Measurements from ENCODE around the gene CAMTA1.

Gene CAMTA1

DNA sequence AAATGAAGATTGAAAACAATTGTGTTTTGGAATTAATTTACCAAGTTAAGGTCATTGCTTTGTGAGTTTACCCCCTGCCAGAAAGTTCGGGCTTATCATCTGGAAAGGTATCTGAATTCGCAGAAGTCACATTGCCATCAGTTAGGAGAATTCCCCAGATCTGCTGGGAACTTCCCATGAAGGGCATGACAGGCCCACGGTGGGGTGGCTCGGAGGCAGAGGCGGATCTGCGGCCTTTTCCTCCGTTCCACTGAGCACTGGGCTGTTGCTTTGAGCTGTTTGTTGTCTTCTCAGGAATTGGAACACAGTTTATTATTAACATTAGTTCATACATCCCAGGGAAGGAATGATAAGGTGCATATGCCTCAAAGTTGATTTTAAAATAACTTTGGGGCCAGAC lies 320.0 kb downstream of the CAMTA1 start:
- H3K9me3 ChIP-seq (ENCODE audit: low read length): no peaks in the 10 kb centered on the region

DNA sequence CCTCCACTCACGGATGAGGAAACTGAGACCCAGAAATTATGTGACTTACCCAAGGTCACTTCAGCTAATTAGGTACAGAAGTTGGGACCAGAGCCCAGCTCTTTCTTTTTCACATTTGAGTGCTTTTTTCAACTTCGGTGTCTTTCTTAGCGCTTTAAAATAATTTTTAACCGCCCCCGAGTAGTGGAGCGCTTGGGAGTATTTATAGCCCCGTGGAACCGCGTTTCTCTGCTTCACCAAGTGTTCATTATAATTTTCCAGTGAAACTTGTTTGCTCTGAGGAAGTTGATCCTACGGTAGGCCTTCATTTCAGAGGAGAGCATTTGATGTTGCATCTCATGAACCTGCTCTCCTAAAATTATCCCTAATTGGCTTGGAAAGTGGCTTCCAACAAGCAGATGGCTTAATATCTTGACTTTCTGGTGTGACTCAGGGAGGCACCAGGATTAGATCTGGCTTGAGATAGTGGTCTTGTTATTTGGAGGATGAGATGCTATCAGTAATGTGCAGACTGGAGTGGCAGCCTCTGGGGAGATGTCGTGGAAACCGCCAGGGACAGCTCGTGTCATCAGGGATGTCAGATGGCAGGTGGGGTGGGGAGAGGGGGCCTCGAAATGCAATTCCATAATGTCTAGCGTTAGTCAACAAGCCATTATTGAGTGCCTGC lies 321.3 kb downstream of the CAMTA1 start:
- H3K27me3 ChIP-seq (ENCODE audit: control insufficient read depth in 1 of 2, insufficient read depth in 2 of 2, low read length in 2 of 2): no peaks in the 10 kb centered on the region
- no peak overlapping the region for H3K4me3 ChIP-seq (ENCODE audit: low read depth in 1 of 2, low read length in 2 of 2)
- H3K27ac ChIP-seq (ENCODE audit: low read depth, low read length): no peak overlapping the region
- H3K9ac ChIP-seq (ENCODE audit: low read length): no peak overlapping the region
- no peaks in the 10 kb centered on the region for H3K36me3 ChIP-seq (ENCODE audit: insufficient read depth, low read length)
- H3K9me3 ChIP-seq (ENCODE audit: low read length): no peaks in the 10 kb centered on the region
- no peaks in the 10 kb centered on the region for H3K4me1 ChIP-seq (ENCODE audit: insufficient read depth, low read length)

More for the DNA sequence above, 320.0 kb downstream of the CAMTA1 start:
- H3K27me3 ChIP-seq (ENCODE audit: control insufficient read depth in 1 of 2, insufficient read depth in 2 of 2, low read length in 2 of 2): peaks cover 0 to 6% of the 10 kb centered on the region in 2 donors
- H3K4me1 ChIP-seq (ENCODE audit: insufficient read depth, low read length): no peaks in the 10 kb centered on the region
- no peak overlapping the region for H3K9ac ChIP-seq (ENCODE audit: low read length)
- no peak overlapping the region for H3K4me3 ChIP-seq (ENCODE audit: low read depth in 1 of 2, low read length in 2 of 2)
- H3K36me3 ChIP-seq (ENCODE audit: insufficient read depth, low read length): no peaks in the 10 kb centered on the region
- no peak overlapping the region for H3K27ac ChIP-seq (ENCODE audit: low read depth, low read length)

DNA sequence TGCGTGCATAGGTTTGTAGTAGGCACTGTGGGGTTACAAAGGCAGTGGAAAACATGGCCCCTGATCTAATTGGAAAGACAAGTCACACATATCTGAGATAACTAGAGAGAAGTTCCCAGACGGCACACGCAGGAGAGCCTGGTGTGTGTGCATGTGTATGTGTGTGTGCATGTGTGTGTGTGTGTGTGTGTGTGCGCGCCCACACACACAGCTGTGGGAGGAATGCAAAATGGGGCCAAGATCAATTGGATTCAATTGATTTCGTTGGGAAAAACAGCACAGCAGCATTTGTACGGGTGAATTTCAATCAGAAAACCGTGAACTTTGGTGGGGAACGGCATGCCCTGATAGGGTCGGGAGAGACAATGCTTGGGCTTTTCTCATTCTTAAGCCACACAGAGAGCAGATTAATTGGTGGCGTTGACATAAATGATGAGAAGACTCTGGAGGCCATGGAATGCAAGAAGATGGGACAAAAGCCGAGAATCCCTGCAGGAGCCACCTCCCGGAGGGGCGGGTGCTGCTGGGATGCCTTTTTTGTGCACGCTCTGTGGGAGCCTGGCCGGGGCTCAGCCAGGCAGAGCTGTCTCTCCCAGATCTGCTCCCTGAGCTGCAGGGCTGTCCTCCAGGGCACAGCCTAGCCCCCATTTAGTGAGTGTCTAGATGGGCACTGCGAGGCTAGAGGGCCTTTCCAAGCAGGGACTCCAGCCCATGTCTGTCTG lies 322.0 kb downstream of the CAMTA1 start:
- H3K4me3 ChIP-seq (ENCODE audit: low read depth in 1 of 2, low read length in 2 of 2): no peak overlapping the region
- H3K9ac ChIP-seq (ENCODE audit: low read length): no peak overlapping the region
- no peaks in the 10 kb centered on the region for H3K27me3 ChIP-seq (ENCODE audit: control insufficient read depth in 1 of 2, insufficient read depth in 2 of 2, low read length in 2 of 2)
- H3K9me3 ChIP-seq (ENCODE audit: low read length): no peaks in the 10 kb centered on the region
- no peaks in the 10 kb centered on the region for H3K4me1 ChIP-seq (ENCODE audit: insufficient read depth, low read length)
- H3K27ac ChIP-seq (ENCODE audit: low read depth, low read length): no peak overlapping the region
- no peaks in the 10 kb centered on the region for H3K36me3 ChIP-seq (ENCODE audit: insufficient read depth, low read length)

DNA sequence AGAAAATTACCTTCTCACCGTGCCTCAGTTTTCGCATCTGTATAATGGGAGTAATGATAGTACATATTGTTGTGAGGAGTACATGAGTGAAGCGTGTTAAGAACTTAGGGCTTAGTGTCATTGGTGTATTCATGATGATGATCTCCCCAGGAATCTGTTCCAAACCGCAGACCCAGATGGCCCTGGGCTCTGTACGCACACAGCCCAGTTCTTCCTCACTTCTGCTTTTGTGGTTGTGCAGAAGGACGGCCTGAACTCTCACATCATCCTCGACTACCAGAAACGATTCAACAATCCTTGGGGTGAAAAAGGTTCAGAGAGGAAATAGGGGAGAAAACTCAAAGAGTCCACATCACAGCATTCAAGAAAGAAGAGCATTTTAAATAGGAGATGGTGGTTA lies 323.0 kb downstream of the CAMTA1 start:
- Histone ChIP-seq H3K27me3 (ENCODE audit: control insufficient read depth in 1 of 2, insufficient read depth in 2 of 2, low read length in 2 of 2) (no peaks in the 10 kb centered on the region), H3K27ac (ENCODE audit: low read depth, low read length) (no peak overlapping the region), H3K36me3 (ENCODE audit: insufficient read depth, low read length) (no peaks in the 10 kb centered on the region), H3K9ac (ENCODE audit: low read length) (no peak overlapping the region), H3K4me3 (ENCODE audit: low read depth in 1 of 2, low read length in 2 of 2) (no peak overlapping the region), H3K4me1 (ENCODE audit: insufficient read depth, low read length) (no peaks in the 10 kb centered on the region), H3K9me3 (ENCODE audit: low read length) (no peaks in the 10 kb centered on the region)

DNA sequence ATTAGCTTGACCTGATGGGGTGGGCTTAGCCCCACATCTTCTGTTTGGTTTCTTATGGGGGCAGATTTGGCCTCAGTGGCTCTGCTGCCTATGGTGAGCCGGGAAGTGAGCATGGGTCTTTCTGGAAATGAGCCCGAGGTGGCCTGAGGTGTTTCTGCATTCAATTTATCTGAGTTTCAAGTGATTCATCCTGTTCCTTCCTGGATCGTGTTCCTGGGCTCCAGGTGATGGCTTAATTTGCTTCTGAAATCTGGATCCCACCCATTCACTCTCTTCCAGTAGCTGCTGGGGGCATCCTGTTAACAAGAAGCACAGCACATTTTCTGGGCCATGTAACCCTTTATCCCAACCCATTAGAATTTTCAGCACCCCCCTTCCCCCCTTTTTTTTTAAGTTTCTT lies 324.6 kb downstream of the CAMTA1 start:
- no peaks in the 10 kb centered on the region for H3K4me1 ChIP-seq (ENCODE audit: insufficient read depth, low read length)
- no peak overlapping the region for H3K4me3 ChIP-seq (ENCODE audit: low read depth in 1 of 2, low read length in 2 of 2)
- H3K9ac ChIP-seq (ENCODE audit: low read length): no peak overlapping the region
- no peaks in the 10 kb centered on the region for H3K36me3 ChIP-seq (ENCODE audit: insufficient read depth, low read length)
- no peaks in the 10 kb centered on the region for H3K27me3 ChIP-seq (ENCODE audit: control insufficient read depth in 1 of 2, insufficient read depth in 2 of 2, low read length in 2 of 2)
- H3K9me3 ChIP-seq (ENCODE audit: low read length): no peaks in the 10 kb centered on the region
- no peak overlapping the region for H3K27ac ChIP-seq (ENCODE audit: low read depth, low read length)

DNA sequence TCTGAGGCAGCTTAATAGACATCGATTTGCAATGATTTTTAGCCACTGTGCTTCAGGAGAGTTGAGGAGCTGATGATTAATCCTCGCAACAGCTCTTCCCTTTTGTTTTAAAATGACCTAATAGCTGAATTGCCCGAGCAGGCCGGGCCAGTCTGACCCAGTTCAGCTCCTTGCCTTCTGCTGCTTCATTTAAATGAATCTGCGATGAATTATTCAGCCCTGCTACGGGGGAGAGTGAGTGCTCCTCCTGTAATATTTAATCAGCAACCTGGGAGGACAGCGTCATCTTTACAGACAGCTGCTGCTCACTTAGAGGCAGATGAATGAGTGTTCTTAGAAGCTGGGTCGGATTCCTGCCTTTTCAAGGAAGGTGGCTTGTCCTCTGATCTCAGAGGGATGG lies 325.1 kb downstream of the CAMTA1 start:
- Histone ChIP-seq H3K27ac (ENCODE audit: low read depth, low read length) (no peak overlapping the region), H3K9ac (ENCODE audit: low read length) (no peak overlapping the region), H3K9me3 (ENCODE audit: low read length) (no peaks in the 10 kb centered on the region), H3K4me1 (ENCODE audit: insufficient read depth, low read length) (no peaks in the 10 kb centered on the region), H3K4me3 (ENCODE audit: low read depth in 1 of 2, low read length in 2 of 2) (no peak overlapping the region), H3K27me3 (ENCODE audit: control insufficient read depth in 1 of 2, insufficient read depth in 2 of 2, low read length in 2 of 2) (no peaks in the 10 kb centered on the region), H3K36me3 (ENCODE audit: insufficient read depth, low read length) (no peaks in the 10 kb centered on the region)

DNA sequence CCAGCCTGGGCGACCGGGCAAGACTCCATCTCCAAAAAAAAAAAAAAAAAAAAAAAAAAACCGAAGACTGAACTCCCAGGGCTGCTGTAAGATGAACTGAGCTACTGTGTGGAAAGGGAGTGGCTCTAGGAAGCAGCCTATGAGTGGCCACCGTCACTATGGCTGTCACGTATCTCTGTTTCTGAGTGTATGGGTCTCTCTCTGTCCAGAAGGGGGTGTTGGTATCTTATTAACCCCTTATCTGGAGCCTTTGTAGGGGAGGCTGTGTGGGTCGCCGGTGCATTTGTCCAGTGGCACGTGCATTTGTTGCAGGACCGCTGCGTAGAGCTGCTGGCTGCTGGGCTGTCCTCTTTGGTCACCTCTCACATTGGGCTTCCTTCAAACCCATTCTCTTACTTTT lies 326.6 kb downstream of the CAMTA1 start:
- H3K4me1 ChIP-seq (ENCODE audit: insufficient read depth, low read length): no peaks in the 10 kb centered on the region

DNA sequence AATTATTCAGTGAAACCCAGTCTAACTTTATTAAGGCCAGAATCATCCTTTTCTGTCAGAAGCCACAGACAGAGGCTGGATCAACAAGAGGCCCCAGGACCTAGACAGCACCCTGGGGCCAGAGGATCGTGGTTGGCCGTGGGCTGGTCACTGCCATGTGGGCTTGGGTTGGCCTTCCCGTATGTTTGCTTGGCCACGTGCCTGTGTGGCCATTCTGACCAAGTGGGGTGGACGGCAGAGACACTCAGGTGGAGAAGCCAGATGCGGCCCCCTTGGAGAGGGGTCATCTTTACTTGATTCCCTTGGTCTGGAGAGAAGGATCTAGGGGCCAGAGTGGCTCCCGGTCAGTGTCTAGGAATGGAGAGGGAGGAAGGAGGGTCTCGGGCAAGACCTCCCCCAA lies 327.9 kb downstream of the CAMTA1 start:
- Histone ChIP-seq H3K27me3 (ENCODE audit: control insufficient read depth in 1 of 2, insufficient read depth in 2 of 2, low read length in 2 of 2) (no peaks in the 10 kb centered on the region), H3K27ac (ENCODE audit: low read depth, low read length) (no peak overlapping the region), H3K9me3 (ENCODE audit: low read length) (no peaks in the 10 kb centered on the region), H3K4me1 (ENCODE audit: insufficient read depth, low read length) (no peaks in the 10 kb centered on the region), H3K9ac (ENCODE audit: low read length) (no peak overlapping the region), H3K36me3 (ENCODE audit: insufficient read depth, low read length) (no peaks in the 10 kb centered on the region), H3K4me3 (ENCODE audit: low read depth in 1 of 2, low read length in 2 of 2) (no peak overlapping the region)

More for the DNA sequence above, 326.6 kb downstream of the CAMTA1 start:
- no peak overlapping the region for H3K9ac ChIP-seq (ENCODE audit: low read length)
- H3K4me3 ChIP-seq (ENCODE audit: low read depth in 1 of 2, low read length in 2 of 2): no peak overlapping the region
- H3K9me3 ChIP-seq (ENCODE audit: low read length): no peaks in the 10 kb centered on the region
- H3K27ac ChIP-seq (ENCODE audit: low read depth, low read length): no peak overlapping the region
- H3K27me3 ChIP-seq (ENCODE audit: control insufficient read depth in 1 of 2, insufficient read depth in 2 of 2, low read length in 2 of 2): no peaks in the 10 kb centered on the region
- no peaks in the 10 kb centered on the region for H3K36me3 ChIP-seq (ENCODE audit: insufficient read depth, low read length)

DNA sequence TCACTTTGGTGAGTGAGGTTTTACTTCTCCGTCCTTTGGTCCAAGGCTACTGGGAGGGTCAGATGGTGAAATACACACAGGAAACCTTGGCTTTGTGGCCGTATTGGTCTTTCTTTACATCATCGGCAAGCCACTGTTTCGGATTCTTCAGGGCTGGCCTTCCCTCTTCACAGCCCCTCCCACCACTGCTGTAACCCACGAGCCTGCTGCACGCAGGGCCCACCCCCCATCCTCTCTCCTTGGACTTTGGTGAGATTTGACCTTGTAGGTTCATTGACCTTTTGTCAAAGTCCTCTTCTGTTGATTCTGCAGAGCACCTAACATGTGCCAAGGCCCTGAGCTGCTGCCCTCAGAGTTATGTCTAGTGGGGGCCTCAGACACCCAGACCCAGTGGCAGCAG lies 328.6 kb downstream of the CAMTA1 start:
- no peaks in the 10 kb centered on the region for H3K36me3 ChIP-seq (ENCODE audit: insufficient read depth, low read length)
- H3K4me3 ChIP-seq (ENCODE audit: low read depth in 1 of 2, low read length in 2 of 2): no peak overlapping the region
- no peak overlapping the region for H3K9ac ChIP-seq (ENCODE audit: low read length)
- H3K9me3 ChIP-seq (ENCODE audit: low read length): no peaks in the 10 kb centered on the region
- no peaks in the 10 kb centered on the region for H3K4me1 ChIP-seq (ENCODE audit: insufficient read depth, low read length)
- H3K27me3 ChIP-seq (ENCODE audit: control insufficient read depth in 1 of 2, insufficient read depth in 2 of 2, low read length in 2 of 2): no peaks in the 10 kb centered on the region
- H3K27ac ChIP-seq (ENCODE audit: low read depth, low read length): no peak overlapping the region

DNA sequence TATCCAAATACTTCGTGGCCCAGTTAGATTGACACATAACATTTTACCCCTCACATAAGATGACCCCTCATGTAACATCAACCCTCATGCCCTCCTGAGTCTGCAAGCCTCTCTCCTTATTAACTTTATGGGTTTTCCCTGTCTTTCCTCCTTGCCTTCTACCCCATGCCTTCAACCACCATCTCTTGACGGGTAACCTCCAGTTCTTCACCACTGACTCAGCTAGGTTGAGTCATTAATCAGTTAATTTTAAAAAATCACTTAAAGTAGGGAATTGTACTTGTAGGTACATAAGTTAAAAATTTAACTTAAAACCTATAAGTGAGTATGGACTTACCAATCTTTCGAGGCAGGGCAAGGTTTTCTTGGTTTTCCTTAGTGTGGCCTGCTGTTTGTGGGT lies 330.7 kb downstream of the CAMTA1 start:
- H3K4me3 ChIP-seq (ENCODE audit: low read depth in 1 of 2, low read length in 2 of 2): no peak overlapping the region
- no peaks in the 10 kb centered on the region for H3K36me3 ChIP-seq (ENCODE audit: insufficient read depth, low read length)
- H3K9me3 ChIP-seq (ENCODE audit: low read length): no peaks in the 10 kb centered on the region
- no peak overlapping the region for H3K27ac ChIP-seq (ENCODE audit: low read depth, low read length)
- no peaks in the 10 kb centered on the region for H3K27me3 ChIP-seq (ENCODE audit: control insufficient read depth in 1 of 2, insufficient read depth in 2 of 2, low read length in 2 of 2)
- H3K9ac ChIP-seq (ENCODE audit: low read length): no peak overlapping the region
- no peaks in the 10 kb centered on the region for H3K4me1 ChIP-seq (ENCODE audit: insufficient read depth, low read length)

DNA sequence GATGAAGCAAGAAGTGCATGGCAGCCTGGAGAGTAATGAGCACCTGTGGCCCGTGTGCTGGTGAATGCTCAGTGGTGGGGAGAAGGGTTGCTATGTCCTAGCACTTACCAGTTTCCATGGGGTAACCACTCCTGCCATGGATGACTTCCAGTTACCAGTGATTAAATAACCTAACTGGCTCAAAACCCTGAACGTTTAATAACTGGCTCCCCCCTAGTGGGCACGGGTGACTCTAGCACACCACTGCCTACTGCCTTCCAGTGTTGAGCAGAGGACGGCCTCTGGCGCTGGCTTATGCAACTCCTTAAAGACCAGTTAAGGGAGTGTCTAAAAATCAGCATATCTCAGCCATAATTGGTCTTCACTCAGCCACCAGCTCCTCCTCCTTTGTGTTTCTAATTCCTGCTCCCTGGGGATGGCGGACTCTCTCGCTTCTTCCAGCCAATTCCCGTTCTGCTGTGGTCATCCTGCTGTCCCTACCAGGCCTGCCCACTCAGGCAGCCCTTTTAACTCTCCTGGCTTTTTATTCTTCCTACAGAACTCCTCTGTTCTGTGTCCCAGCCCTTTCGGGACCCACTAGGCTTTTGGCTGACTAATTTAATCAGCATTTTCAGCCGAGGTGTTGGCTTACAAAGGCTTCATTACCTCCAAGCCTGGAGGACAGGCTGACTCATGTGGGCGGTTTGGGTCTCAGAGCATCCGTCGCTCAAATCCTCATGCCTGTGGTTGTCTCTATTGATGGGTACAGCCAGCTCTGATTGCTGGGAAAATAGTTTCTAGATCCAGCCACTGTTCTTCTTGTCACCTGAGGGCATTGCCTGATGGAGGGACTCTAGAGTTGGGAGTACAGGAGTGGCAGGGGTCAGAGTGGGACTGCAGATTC lies 332.4 kb downstream of the CAMTA1 start:
- no peak overlapping the region for H3K27ac ChIP-seq (ENCODE audit: low read depth, low read length)
- no peaks in the 10 kb centered on the region for H3K36me3 ChIP-seq (ENCODE audit: insufficient read depth, low read length)
- H3K9ac ChIP-seq (ENCODE audit: low read length): no peak overlapping the region
- H3K9me3 ChIP-seq (ENCODE audit: low read length): no peaks in the 10 kb centered on the region
- H3K4me1 ChIP-seq (ENCODE audit: insufficient read depth, low read length): peaks cover 9% of the 10 kb centered on the region
- no peak overlapping the region for H3K4me3 ChIP-seq (ENCODE audit: low read depth in 1 of 2, low read length in 2 of 2)
- H3K27me3 ChIP-seq (ENCODE audit: control insufficient read depth in 1 of 2, insufficient read depth in 2 of 2, low read length in 2 of 2): no peaks in the 10 kb centered on the region

Data from muscle layer of colon (tissue), 2 donors.